Testis (tissue), 3 donors: ENCODE measurements around the gene ANKRD44. TPM values are rescaled to one million over a fixed set of nuclear protein-coding genes. Genes with fewer than 3 reads are reported as not detected.
"Not testable (repeated sequence)": the region's sequence is repeated elsewhere in the genome, so short reads cannot be mapped to it uniquely, and the experiment has no call there.

Experiments
- DNase-seq: peaks from one replicate; pipeline ENCODE4 v3.0.0-alpha.2; 2019
- H3K27ac ChIP-seq, 2 donors: fragments of 200-600 bp; sonication (generic); one replicate each; pipeline ENCODE4 v1.5.1; 2019
- H3K27me3 ChIP-seq: fragments of 200-600 bp; sonication (generic); one replicate; pipeline ENCODE4 v1.5.1; 2019
- H3K36me3 ChIP-seq: fragments of 200-600 bp; sonication (generic); one replicate; pipeline ENCODE4 v1.5.1; 2017; ENCODE audit warnings: low read depth; ENCODE audit errors: missing control alignments
- H3K4me1 ChIP-seq: fragments of 200-600 bp; sonication (generic); one replicate; pipeline ENCODE4 v1.5.1; 2019
- H3K4me3 ChIP-seq, 2 donors: fragments of 200-600 bp; sonication (generic); one replicate each; pipeline ENCODE4 v1.5.1; 2017 to 2019
- H3K9me3 ChIP-seq: fragments of 200-600 bp; sonication (generic); one replicate; pipeline ENCODE4 v1.5.1; 2017
- CTCF ChIP-seq, 3 experiments: fragments of 450-650 bp in 2 of 3; fragments of 200-600 bp in 1 of 3; sonication (generic) in 1 of 3; IDR thresholded peaks; one replicate each; pipeline ENCODE4 v1.5.1; 2016 to 2019; ENCODE audit warnings: antibody characterized with exemption in 3 of 3, mild to moderate bottlenecking in 2 of 3, moderate library complexity in 1 of 3
- POLR2A ChIP-seq: fragments of 450-650 bp; IDR thresholded peaks from one replicate; pipeline ENCODE4 v1.6.1; 2017; ENCODE audit warnings: antibody characterized with exemption, mild to moderate bottlenecking, moderate library complexity
- WGBS, 2 donors: methylation state at CpG; one replicate each; pipeline ENCODE4 v1.1.5; 2018; 5-methylcytosine and 5-hydroxymethylcytosine counted together
- intact Hi-C: fragments of 100-400 bp; cut with DNase I; formaldehyde crosslinking; loops from one replicate; pipeline ENCODE4 v1.15.1; 2023; ENCODE audit warnings: low total_unique reads
- polyA plus RNA-seq: library from polyadenylated mRNA; stranded (reverse); fragments of 350-450 nt; fragmentation: Illumina TruSeq; extraction: RNeasy Lipid Tissue Mini Kit (QIAGEN cat#74804); gene quantifications from one replicate; pipeline ENCODE4 v1.2.3, GENCODE V29; 2014; ENCODE audit warnings: low read depth, low replicate concordance; ENCODE audit not compliant: insufficient read depth
- total RNA-seq, 2 donors: library from RNA; depleted of rRNA; stranded (reverse); fragments of >200 nt; gene quantifications; one replicate each; pipeline ENCODE4 v1.2.3, GENCODE V29; 2016

Gene ANKRD44
- total and polyA plus RNA-seq, 3 donors from 2014 or later = 11.2 to 14.5 (median 11.5) TPM

- Histone ChIP-seq H3K36me3 (no peaks in the 10 kb centered on the region), H3K9me3 (no peaks in the 10 kb centered on the region), H3K27ac (no peak overlapping the region), H3K4me1 (no peaks in the 10 kb centered on the region), H3K27me3 (no peaks in the 10 kb centered on the region), H3K4me3 (no peak overlapping the region)
- intact Hi-C loops = no loop called here
- no peak for TF ChIP-seq POLR2A
- TF ChIP-seq CTCF (IDR thresholded peaks at IDR 0.05) = no peak
- no peak for DNase-seq
These were observed 278.8 kb downstream of the ANKRD44 start for GRCh38 chr2:197031803-197032202.

DNA sequence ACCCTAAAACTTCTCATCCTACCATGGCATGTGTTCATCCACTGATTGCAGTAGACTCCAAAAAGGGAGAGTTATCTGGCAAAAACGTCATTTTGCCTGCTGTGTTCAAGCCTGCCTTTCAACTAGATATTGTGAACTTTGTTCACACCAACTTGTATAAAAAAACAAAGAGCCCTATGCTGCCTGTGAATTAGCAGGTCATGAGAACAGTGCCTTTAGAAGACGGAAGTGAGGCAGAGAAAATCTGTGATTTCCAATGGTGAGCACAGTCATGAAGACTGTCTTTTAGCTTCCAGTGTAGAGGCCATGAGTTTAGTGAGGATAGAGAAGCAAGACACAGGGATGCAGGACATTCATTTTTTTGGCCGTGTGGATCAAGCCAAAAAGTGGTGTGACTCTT, 280.5 kb downstream of the ANKRD44 start:
- Histone ChIP-seq H3K27me3 (no peaks in the 10 kb centered on the region), H3K4me3 (no peak overlapping the region), H3K36me3 (no peaks in the 10 kb centered on the region), H3K4me1 (no peaks in the 10 kb centered on the region), H3K27ac (no peak overlapping the region), H3K9me3 (no peaks in the 10 kb centered on the region)
- DNase-seq = no peak
- 86 to 97% methylated on average over 3 of the region's 3 CpGs for WGBS, 2 donors
- intact Hi-C loops = no loop called here
- TF ChIP-seq POLR2A (no peak), CTCF (IDR thresholded peaks at IDR 0.05) (no peak)

- no peak for DNase-seq
- Histone ChIP-seq H3K9me3 (no peaks in the 10 kb centered on the region), H3K4me3 (no peak overlapping the region), H3K27me3 (no peaks in the 10 kb centered on the region), H3K36me3 (no peaks in the 10 kb centered on the region), H3K4me1 (no peaks in the 10 kb centered on the region), H3K27ac (no peak overlapping the region)
- 86 to 94% methylated on average over 3 of the region's 3 CpGs for WGBS, 2 donors
- TF ChIP-seq POLR2A (no peak), CTCF (IDR thresholded peaks at IDR 0.05) (no peak)
- intact Hi-C loops = no loop called here
These were observed 281.9 kb downstream of the ANKRD44 start for GRCh38 chr2:197028633-197029032.

DNA sequence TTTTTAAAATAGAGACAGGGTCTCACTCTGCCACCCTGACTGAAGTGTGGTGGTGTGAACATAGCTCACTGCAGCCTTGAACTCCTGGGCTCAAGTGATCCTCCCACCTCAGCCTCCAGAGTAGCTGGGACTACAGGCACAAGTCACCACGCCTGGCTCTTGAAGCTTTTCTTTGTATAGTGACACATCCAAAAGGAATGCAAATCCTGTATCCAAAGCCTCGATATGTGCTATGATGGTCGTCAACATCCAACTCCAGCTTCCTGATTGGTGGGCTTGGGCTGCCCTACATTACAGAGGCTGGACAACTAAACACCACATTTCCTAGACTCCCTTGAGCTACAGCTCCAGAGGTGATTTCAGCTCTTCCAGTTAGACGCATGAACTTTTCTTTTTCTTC, 282.4 kb downstream of the ANKRD44 start:
- Histone ChIP-seq H3K9me3 (no peaks in the 10 kb centered on the region), H3K4me1 (no peaks in the 10 kb centered on the region), H3K4me3 (no peak overlapping the region), H3K27me3 (no peaks in the 10 kb centered on the region), H3K27ac (no peak overlapping the region), H3K36me3 (no peaks in the 10 kb centered on the region)
- 74 to 93% methylated on average over 4 of the region's 4 CpGs for WGBS, 2 donors
- intact Hi-C loops = no loop called here
- TF ChIP-seq CTCF (IDR thresholded peaks at IDR 0.05) (no peak), POLR2A (no peak)
- DNase-seq = no peak

DNA sequence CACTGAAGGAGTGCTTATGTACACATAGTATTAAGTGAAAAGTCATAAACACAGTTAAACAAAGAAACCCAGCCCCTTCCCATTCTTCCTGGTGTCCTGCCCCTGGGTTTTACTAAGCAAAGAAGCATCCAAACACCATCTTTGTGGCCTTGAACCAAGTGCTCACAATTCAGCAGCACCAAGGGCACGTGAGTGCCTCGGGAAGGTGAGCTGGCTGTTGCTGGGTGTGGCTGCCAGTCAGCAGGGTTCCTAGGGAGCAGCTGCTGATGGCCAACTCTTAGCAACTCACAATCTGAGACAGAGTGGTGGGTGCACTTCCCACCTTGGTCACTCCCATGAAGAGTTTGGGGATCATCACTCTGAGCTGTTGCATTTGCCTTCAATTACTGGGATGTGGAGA, 286.4 kb downstream of the ANKRD44 start:
- no peaks in the 10 kb centered on the region for H3K4me1 ChIP-seq
- TF ChIP-seq POLR2A (no peak), CTCF (IDR thresholded peaks at IDR 0.05) (no peak)
- no peak overlapping the region for H3K27ac ChIP-seq
- no peak overlapping the region for H3K4me3 ChIP-seq
- H3K9me3 ChIP-seq = no peaks in the 10 kb centered on the region
- H3K36me3 ChIP-seq = no peaks in the 10 kb centered on the region
- intact Hi-C loops = no loop called here
- H3K27me3 ChIP-seq = no peaks in the 10 kb centered on the region
- no peak for DNase-seq
- WGBS, 2 donors = 55 to 71% methylated on average over 2 of the region's 2 CpGs

DNA sequence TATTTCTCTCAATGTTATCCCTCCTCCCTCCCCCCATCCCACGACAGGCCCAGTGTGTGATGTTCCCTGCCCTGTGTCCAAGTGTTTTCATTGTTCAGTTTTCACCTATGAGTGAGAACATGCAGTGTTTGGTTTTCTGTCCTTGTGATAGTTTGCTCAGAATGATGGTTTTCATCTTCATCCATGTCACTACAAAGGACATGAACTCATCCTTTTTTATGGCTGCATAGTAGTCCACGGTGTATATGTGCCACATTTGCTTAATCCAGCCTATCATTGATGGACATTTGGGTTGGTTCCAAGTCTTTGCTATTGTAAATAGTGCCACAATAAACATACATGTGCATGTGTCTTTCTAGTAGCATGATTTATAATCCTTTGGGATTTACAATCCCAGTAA, 289.7 kb downstream of the ANKRD44 start:
- DNase-seq, H3K27me3 ChIP-seq, intact Hi-C loops, H3K9me3 ChIP-seq, H3K4me1 ChIP-seq, H3K36me3 ChIP-seq, H3K27ac ChIP-seq, H3K4me3 ChIP-seq: not testable (repeated sequence)
- WGBS, 2 donors = 95 to 96% methylated on average over 2 of the region's 2 CpGs
